Neural crest cell (in vitro differentiated cells): ENCODE measurements around the gene MSL3B.

ENCODE experiments used
- DNase-seq: peaks from one replicate; pipeline ENCODE4 v3.0.0; 2021; ENCODE audit warnings: low read depth, mixed read lengths, low spot score
- H3K27ac Mint-ChIP-seq: one replicate; pipeline ENCODE4 v1.8.0; 2021; ENCODE audit warnings: mild to moderate bottlenecking, mixed read lengths; ENCODE audit not compliant: unreplicated experiment
- H3K27me3 Mint-ChIP-seq: 2 replicates; pipeline ENCODE4 v1.8.0; 2021; ENCODE audit warnings: low read depth, mild to moderate bottlenecking, mixed read lengths
- H3K36me3 Mint-ChIP-seq: 2 replicates; pipeline ENCODE4 v1.8.0; 2021; ENCODE audit warnings: low read depth, mild to moderate bottlenecking, mixed read lengths
- H3K4me1 Mint-ChIP-seq: 2 replicates; pipeline ENCODE4 v1.8.0; 2021; ENCODE audit warnings: mixed read lengths
- H3K4me3 Mint-ChIP-seq: one replicate; pipeline ENCODE4 v1.8.0; 2021; ENCODE audit warnings: mild to moderate bottlenecking, mixed read lengths
- H3K9me3 Mint-ChIP-seq: 2 replicates; pipeline ENCODE4 v1.8.0; 2021; ENCODE audit warnings: mixed read lengths
- CTCF ChIP-seq: fragments of 200-600 bp; sonication (generic); conservative IDR thresholded peaks from 2 replicates; pipeline ENCODE4 v1.5.0; 2021; ENCODE audit warnings: antibody characterized with exemption, mild to moderate bottlenecking

MSL3B gene

GRCh38 chr2:233848276-233848675 lies 19.9 kb downstream of the MSL3B start:
- Mint-ChIP-seq H3K27me3 (no peaks in the 10 kb centered on the region), H3K9me3 (no peaks in the 10 kb centered on the region), H3K36me3 (peaks cover 40% of the 10 kb centered on the region), H3K27ac (no peak overlapping the region), H3K4me1 (peaks cover 31% of the 10 kb centered on the region), H3K4me3 (peak overlapping the region; percentile 44)
- no peak for DNase-seq
- TF ChIP-seq CTCF = no peak

DNA sequence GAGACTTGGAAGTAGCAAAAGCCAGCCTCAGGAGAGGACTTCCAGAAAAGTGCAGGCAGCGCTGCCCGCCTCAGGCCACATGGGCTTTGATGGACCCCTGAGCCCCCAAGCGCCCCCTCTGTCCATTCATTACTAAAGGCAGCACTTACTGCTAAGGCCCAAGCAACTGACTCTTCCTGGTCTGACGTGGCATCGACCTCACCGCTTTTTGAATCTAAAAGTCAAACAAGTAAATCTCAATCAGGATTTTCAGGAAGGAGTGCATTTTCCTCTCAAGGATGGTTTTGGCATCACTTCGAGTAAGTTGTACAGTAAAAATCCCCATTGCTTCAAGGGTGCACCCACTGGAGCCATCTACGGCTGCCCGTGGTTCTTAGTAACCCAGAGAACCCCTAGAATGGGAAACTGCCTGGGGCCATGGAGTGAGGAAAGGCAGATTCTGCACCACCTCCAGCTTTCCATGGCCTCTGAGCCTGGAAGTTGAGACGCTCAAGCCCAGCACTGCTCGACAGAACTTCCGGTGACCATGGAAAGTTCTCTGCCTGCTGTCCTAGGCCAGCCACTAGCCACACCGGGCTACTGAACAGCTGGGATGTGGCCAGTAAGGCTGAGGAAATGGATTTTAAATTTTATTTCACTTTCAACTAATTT lies 20.8 kb downstream of the MSL3B start:
- TF ChIP-seq CTCF = no peak
- no peak for DNase-seq
- no peaks in the 10 kb centered on the region for H3K9me3 Mint-ChIP-seq
- H3K27me3 Mint-ChIP-seq = no peaks in the 10 kb centered on the region
- H3K4me1 Mint-ChIP-seq = peaks cover 22% of the 10 kb centered on the region
- H3K36me3 Mint-ChIP-seq = peaks cover 40% of the 10 kb centered on the region
- no peak overlapping the region for H3K27ac Mint-ChIP-seq
- H3K4me3 Mint-ChIP-seq = peak overlapping the region; percentile 27

DNA sequence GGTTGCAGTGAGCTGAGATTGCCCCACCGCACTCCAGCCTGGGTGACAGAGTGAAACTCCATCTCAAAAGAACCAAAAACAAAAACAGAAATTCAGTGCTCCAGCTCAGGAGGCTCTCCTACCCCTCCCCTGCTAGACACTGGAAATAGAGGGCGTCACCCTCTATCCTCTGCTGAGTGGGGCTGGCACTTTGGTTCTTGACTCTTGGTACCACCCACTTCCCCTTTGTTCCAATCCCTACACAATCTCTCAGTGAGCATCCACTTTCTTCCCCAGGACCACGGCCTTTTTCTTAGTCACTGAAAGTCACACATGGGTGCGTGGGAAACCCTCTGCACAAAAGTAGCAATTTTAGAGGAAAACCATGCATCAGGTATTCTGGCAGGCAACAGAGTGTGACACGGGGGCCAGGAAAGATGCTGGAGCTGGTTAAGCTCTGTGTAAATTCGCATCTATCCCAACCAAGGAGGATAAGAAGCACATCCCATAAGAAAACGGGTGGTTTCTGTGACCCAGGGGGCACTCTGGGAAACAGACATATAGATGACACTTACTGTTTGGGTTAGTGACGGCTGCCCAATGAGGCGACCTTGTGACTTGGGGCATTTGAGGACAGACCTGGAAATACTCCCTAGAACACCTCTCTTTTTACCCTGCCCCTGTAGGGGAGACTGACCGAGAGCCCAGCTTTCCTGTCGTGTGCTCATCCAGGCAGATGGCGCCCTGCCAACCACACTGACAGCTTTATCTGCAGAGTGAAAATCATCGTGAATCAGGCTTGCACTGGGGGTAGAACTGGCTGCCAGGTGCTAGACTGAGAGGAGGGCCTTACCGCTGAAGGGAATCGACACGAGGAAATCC lies 21.6 kb downstream of the MSL3B start:
- Mint-ChIP-seq H3K36me3 (peaks cover 42% of the 10 kb centered on the region), H3K9me3 (no peaks in the 10 kb centered on the region), H3K27me3 (no peaks in the 10 kb centered on the region), H3K4me3 (peak overlapping the region; percentile 27), H3K4me1 (peaks cover 15% of the 10 kb centered on the region), H3K27ac (peak overlapping the region; percentile 27)
- TF ChIP-seq CTCF = no peak
- DNase-seq = no peak

DNA sequence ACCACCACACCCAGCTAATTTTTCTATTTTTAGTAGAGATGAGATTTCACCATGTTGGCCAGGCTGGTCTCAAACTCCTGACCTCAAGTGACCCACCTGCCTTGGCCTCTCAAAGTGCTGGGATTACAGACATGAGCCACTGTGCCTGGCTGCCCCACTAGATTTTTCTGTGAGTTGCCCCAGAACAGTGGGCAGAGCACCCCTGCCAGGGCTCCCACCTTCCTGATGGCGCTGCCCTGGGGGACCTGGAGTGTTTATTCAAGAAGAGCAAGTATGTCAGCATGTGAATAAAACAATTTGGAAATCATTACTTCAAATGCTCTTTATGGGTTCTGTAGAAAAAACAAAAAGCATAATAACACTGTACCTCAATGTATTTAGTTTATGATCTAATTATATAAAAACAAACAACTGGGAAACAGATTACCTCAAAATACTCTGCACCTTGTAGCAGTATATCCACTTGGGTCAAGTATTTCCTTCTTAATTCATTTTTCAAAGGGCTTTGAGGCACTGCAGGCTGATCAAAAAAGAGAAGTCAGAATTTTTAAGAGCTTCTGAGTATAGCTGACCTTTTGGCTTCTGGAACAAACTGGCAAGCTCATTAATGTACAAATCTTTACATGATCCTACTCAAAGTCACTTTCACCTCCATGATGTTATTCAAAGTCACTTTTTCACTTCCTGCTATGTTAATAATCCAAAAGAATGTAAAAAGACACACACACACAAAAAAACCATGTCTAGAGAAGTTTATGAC lies 22.7 kb downstream of the MSL3B start:
- H3K36me3 Mint-ChIP-seq = peaks cover 44% of the 10 kb centered on the region
- peaks cover 15% of the 10 kb centered on the region for H3K4me1 Mint-ChIP-seq
- TF ChIP-seq CTCF = no peak
- no peak for DNase-seq
- no peaks in the 10 kb centered on the region for H3K9me3 Mint-ChIP-seq
- H3K4me3 Mint-ChIP-seq = no peak overlapping the region
- no peak overlapping the region for H3K27ac Mint-ChIP-seq
- no peaks in the 10 kb centered on the region for H3K27me3 Mint-ChIP-seq

DNA sequence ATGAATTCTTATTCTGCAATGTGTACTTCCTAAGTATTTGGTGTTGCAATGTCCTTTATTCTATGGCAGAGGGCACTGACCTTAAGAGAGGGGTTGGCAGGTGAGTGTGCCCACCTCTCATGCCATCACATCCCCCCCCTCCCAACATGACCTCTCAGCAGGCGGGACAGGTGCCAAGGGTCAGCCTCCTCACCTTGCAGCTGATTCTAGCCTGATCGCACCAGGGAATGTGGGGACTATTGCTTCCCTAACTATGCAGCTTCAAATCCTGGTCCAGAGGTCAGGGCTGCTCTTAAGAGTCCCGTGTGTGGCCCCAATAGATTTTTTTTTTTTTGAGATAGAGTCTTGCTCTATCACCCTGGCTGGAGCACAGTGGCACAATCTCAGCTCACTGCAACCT lies 23.4 kb downstream of the MSL3B start:
- no peak for DNase-seq
- Mint-ChIP-seq H3K27me3 (no peaks in the 10 kb centered on the region), H3K27ac (no peak overlapping the region), H3K9me3 (no peaks in the 10 kb centered on the region), H3K4me3 (no peak overlapping the region), H3K4me1 (peaks cover 21% of the 10 kb centered on the region), H3K36me3 (peaks cover 44% of the 10 kb centered on the region)
- no peak for TF ChIP-seq CTCF
